HCT116 (cell line): ENCODE results near the gene STAT4. TPM values are rescaled to one million over a fixed set of nuclear protein-coding genes. Genes with fewer than 3 reads are reported as not detected.

ENCODE experiments used
- ATAC-seq: fragments of 200-7000 bp; cut with Tn5 transposase; 2 replicates; pipeline ENCODE4 v1.9.1; 2020; ENCODE audit warnings: mild to moderate bottlenecking, moderate library complexity
- BruUV-seq: library from RNA; stranded (reverse); fragments of 400-500 nt; replicated peaks from 2 replicates; lab custom pipeline; 2021; lab: Mats Ljungman, UMichigan
- CTCF ChIA-PET: fragments of 300-600 bp; sonication (Branson Sonifier 250); formaldehyde crosslinking; loops from one replicate; lab custom pipeline; 2021; ENCODE audit warnings: antibody characterized with exemption; lab: Charles Lee
- POLR2A ChIA-PET: fragments of 300-600, 350-600 bp; sonication (Branson Sonifier 250); formaldehyde crosslinking; loops from one replicate; lab custom pipeline; 2021; ENCODE audit warnings: antibody characterized with exemption; lab: Charles Lee
- RAD21 ChIA-PET, 2 experiments: fragments of 300-600 bp; sonication (Branson Sonifier 250); formaldehyde crosslinking; loops; one replicate each; lab custom pipeline; 2023; ENCODE audit warnings: low total read pairs in 2 of 2; ENCODE audit not compliant: uncharacterized antibody in 2 of 2, unreplicated experiment in 2 of 2, low non-redundant PET in 1 of 2; lab: Charles Lee
- DNase-seq: peaks from one replicate; pipeline ENCODE4 v3.0.0-alpha.2; 2010; ENCODE audit warnings: low read depth, low spot score
- H2AFZ ChIP-seq: fragments of 200-600 bp; shearing (Covaris generic), sonication (generic); 2 replicates; pipeline ENCODE4 v1.6.1; 2017; ENCODE audit warnings: low read depth, mixed run types, mixed read lengths, antibody characterized with exemption, low read length; ENCODE audit not compliant: poor library complexity, severe bottlenecking
- H3K27ac ChIP-seq: 2 replicates; pipeline ENCODE4 v1.5.1; 2012; ENCODE audit warnings: low read depth, low read length
- H3K27me3 ChIP-seq: fragments of 200-600 bp; sonication (generic); 2 replicates; pipeline ENCODE4 v1.6.1; 2016; ENCODE audit warnings: mixed run types, low read length, mixed read lengths; ENCODE audit not compliant: insufficient read depth
- H3K36me3 ChIP-seq, 2 experiments: fragments of 200-500 bp in 1 of 2; fragments of 200-600 bp in 1 of 2; sonication (Bioruptor generic) in 1 of 2; sonication (generic) in 1 of 2; 2 replicates each; pipeline versions ENCODE4 v1.5.1 to v1.6.1; 2014 to 2016; ENCODE audit warnings: low read length in 2 of 2, inconsistent platforms in 1 of 2, mixed read lengths in 1 of 2, mixed run types in 1 of 2; ENCODE audit not compliant: insufficient read depth in 2 of 2, control insufficient read depth in 1 of 2
- H3K4me1 ChIP-seq, 2 experiments: fragments of 200-600 bp in 1 of 2; sonication (generic) in 1 of 2; 2 replicates each; pipeline versions ENCODE4 v1.5.1 to v1.6.1; 2012 to 2017; ENCODE audit warnings: low read length in 2 of 2, inconsistent platforms in 1 of 2, mild to moderate bottlenecking in 1 of 2, mixed read lengths in 1 of 2, mixed run types in 1 of 2, moderate library complexity in 1 of 2; ENCODE audit not compliant: insufficient read depth in 2 of 2, control insufficient read depth in 1 of 2
- H3K4me2 ChIP-seq: fragments of 200-600 bp; sonication (generic); 2 replicates; pipeline ENCODE4 v1.6.1; 2017; ENCODE audit warnings: mixed run types, low read length, mixed read lengths
- H3K4me3 ChIP-seq, 2 experiments: fragments of 200-600 bp in 1 of 2; sonication (generic) in 1 of 2; replicated peaks in 1 of 2; 2 replicates each; pipeline ENCODE4 v1.5.1; 2011 to 2016; ENCODE audit warnings: low read length in 2 of 2, control low read depth in 1 of 2, low read depth in 1 of 2, mild to moderate bottlenecking in 1 of 2, mixed read lengths in 1 of 2, mixed run types in 1 of 2
- H3K79me2 ChIP-seq: fragments of 200-600 bp; sonication (generic); 2 replicates; pipeline ENCODE4 v1.6.1; 2017; ENCODE audit warnings: mild to moderate bottlenecking, mixed run types, low read length, moderate library complexity, mixed read lengths; ENCODE audit not compliant: insufficient read depth
- H3K9ac ChIP-seq: fragments of 200-600 bp; sonication (generic); 2 replicates; pipeline ENCODE4 v1.6.1; 2016; ENCODE audit warnings: low read length, mixed read lengths
- H3K9me2 ChIP-seq: fragments of 200-600 bp; sonication (generic), shearing (Covaris generic); 2 replicates; pipeline ENCODE4 v1.6.1; 2017; ENCODE audit warnings: mixed run types, mild to moderate bottlenecking, moderate library complexity; ENCODE audit not compliant: insufficient read depth
- H3K9me3 ChIP-seq, 2 experiments: fragments of 200-500 bp in 1 of 2; fragments of 200-600 bp in 1 of 2; sonication (Bioruptor generic) in 1 of 2; sonication (generic) in 1 of 2; 2 replicates each; pipeline ENCODE4 v1.6.1; 2014 to 2017; ENCODE audit warnings: low read length in 2 of 2, mixed read lengths in 2 of 2, inconsistent platforms in 1 of 2, low read depth in 1 of 2, mild to moderate bottlenecking in 1 of 2, mixed run types in 1 of 2, moderate library complexity in 1 of 2; ENCODE audit not compliant: control insufficient read depth in 1 of 2, insufficient read depth in 1 of 2
- H4K20me1 ChIP-seq: fragments of 200-600 bp; sonication (generic), shearing (Covaris generic); 2 replicates; pipeline ENCODE4 v1.6.1; 2017; ENCODE audit warnings: mixed run types, mild to moderate bottlenecking, moderate library complexity; ENCODE audit not compliant: insufficient read depth
- CTCF ChIP-seq, 3 experiments: fragments of 200-600 bp in 1 of 3; sonication (generic) in 1 of 3; IDR thresholded peaks in 2 of 3; conservative IDR thresholded peaks in 1 of 3; 2 replicates each; pipeline ENCODE4 v1.5.1; 2012 to 2017; ENCODE audit warnings: low read depth in 2 of 3, low read length in 2 of 3, antibody characterized with exemption in 1 of 3, borderline replicate concordance in 1 of 3, control low read depth in 1 of 3, mild to moderate bottlenecking in 1 of 3, mixed read lengths in 1 of 3, mixed run types in 1 of 3, moderate library complexity in 1 of 3; ENCODE audit not compliant: insufficient read depth in 1 of 3
- EGR1 ChIP-seq: IDR thresholded peaks from 2 replicates; pipeline ENCODE4 v1.6.1; 2012; ENCODE audit warnings: low read depth
- REST ChIP-seq: IDR thresholded peaks from 2 replicates; pipeline ENCODE4 v1.6.1; 2012; ENCODE audit warnings: low read depth
- SP1 ChIP-seq: IDR thresholded peaks from 2 replicates; pipeline ENCODE4 v1.6.1; 2012; ENCODE audit warnings: low read depth
- ZBTB33 ChIP-seq: IDR thresholded peaks from 2 replicates; pipeline ENCODE4 v1.6.1; 2011; ENCODE audit warnings: mild to moderate bottlenecking, low read length, moderate library complexity; ENCODE audit not compliant: insufficient replicate concordance; ENCODE audit errors: extremely low read depth
- intact Hi-C: fragments of 100-400 bp; cut with micrococcal nuclease; formaldehyde crosslinking; loops from 2 replicates; pipeline ENCODE4 v1.10.0; 2022
- total RNA-seq: library from RNA; stranded (reverse); gene quantifications from one replicate; pipeline ENCODE4 v1.2.1, GENCODE V29; 2021; ENCODE audit not compliant: unreplicated experiment

STAT4 gene
- total RNA-seq, 1 experiment from 2014 or later = 2.0 TPM

GRCh38 chr2:191170773-191171172, 20.0 kb upstream of the STAT4 start:
- Histone ChIP-seq H3K9ac (no peak overlapping the region), H3K4me1 (peaks cover 12 to 34% of the 10 kb centered on the region in 2 experiments), H3K27ac (no peak overlapping the region), H3K36me3 (no peaks in the 10 kb centered on the region), H3K27me3 (no peaks in the 10 kb centered on the region), H3K4me3 (no peak overlapping the region), H2AFZ (peak overlapping the region; percentile 52), H3K9me3 (no peaks in the 10 kb centered on the region), H3K79me2 (no peaks in the 10 kb centered on the region), H3K9me2 (no peaks in the 10 kb centered on the region), H4K20me1 (no peaks in the 10 kb centered on the region), H3K4me2 (peak overlapping the region; percentile 62; the same call in 1 of the 2 replicates)
- RAD21 ChIA-PET = no interaction called here
- CTCF ChIA-PET = interaction anchor here (1.1 kb wide), 1 partner anchor 14 kb away, joined by 4 read pairs; no protein-coding TSS in a partner anchor
- POLR2A ChIA-PET = no interaction called here
- DNase-seq (no peak), ATAC-seq (no peak)
- no TSS peak for BruUV-seq
- TF ChIP-seq EGR1 = no peak
- no peak for TF ChIP-seq ZBTB33
- TF ChIP-seq SP1 = no peak
- no peak for TF ChIP-seq CTCF (IDR thresholded peaks at IDR 0.05 in 2 of 3, conservative IDR thresholded peaks at IDR 0.05 in 1 of 3; ENCODE audit: borderline replicate concordance in 1 of 3, insufficient read depth in 1 of 3, low read depth in 2 of 3, low read length in 2 of 3)
- TF ChIP-seq REST = no peak
- intact Hi-C loops = no loop called here
